GM10266 (cell line): ENCODE measurements around the gene TRPM4.

Source experiments
- DNase-seq: peaks from one replicate; pipeline ENCODE4 v3.0.0; 2012; ENCODE audit errors: extremely low spot score
- TF ChIP-seq, protein P1 (sequence below): IDR thresholded peaks from 2 replicates; pipeline ENCODE4 v1.5.1; 2012; ENCODE audit warnings: mild to moderate bottlenecking, low read depth; ENCODE audit not compliant: control insufficient read depth, insufficient read depth; ENCODE audit errors: missing control alignments

Gene TRPM4

DNA sequence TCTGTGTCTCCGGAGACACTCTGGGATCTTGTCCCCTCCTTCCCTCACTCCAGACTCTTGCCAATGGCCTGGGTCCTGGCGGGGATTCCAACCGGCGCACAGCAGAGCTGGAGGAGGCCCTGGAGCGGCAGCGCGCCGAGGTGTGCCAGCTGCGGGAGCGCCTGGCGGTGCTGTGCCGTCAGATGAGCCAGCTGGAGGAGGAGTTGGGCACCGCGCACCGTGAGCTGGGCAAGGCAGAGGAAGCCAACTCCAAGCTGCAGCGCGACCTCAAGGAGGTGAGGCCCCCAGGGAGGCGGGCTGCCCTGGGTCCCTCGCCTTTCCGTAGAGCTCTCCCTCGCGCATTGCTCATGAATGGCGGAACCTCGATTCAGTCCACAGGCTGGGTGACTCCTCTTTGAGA lies 27.3 kb upstream of the TRPM4 start:
- no peak for DNase-seq
- TF ChIP-seq, protein P1, sequence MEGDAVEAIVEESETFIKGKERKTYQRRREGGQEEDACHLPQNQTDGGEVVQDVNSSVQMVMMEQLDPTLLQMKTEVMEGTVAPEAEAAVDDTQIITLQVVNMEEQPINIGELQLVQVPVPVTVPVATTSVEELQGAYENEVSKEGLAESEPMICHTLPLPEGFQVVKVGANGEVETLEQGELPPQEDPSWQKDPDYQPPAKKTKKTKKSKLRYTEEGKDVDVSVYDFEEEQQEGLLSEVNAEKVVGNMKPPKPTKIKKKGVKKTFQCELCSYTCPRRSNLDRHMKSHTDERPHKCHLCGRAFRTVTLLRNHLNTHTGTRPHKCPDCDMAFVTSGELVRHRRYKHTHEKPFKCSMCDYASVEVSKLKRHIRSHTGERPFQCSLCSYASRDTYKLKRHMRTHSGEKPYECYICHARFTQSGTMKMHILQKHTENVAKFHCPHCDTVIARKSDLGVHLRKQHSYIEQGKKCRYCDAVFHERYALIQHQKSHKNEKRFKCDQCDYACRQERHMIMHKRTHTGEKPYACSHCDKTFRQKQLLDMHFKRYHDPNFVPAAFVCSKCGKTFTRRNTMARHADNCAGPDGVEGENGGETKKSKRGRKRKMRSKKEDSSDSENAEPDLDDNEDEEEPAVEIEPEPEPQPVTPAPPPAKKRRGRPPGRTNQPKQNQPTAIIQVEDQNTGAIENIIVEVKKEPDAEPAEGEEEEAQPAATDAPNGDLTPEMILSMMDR, result no peak

- TF ChIP-seq, protein P1, result no peak
- DNase-seq, result no peak
Measured at GRCh38 chr19:49132974-49133609, 24.5 kb upstream of the TRPM4 start.

GRCh38 chr19:49133621-49134454 lies 23.8 kb upstream of the TRPM4 start:
- DNase-seq, result no peak
- TF ChIP-seq, protein P1, result no peak

DNA sequence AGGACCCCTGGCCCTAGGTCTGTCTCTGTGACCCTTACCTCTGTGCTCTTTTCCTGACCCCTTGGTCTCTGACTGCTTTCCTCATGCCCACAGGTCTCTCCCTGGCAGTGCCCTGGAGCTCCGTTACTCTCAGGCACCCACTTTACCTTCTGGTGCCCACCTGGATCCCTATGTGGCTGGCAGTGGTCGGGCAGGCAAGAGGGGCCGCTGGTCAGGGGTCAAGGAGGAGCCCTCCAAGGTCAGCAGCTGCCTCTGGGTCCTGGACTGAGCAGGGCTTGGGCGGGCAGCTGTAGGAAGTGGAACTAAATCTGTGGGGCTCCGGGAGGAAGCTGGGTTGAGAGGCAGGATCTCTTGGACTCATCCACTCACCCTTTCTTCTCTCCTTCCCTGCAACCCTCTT lies 21.9 kb upstream of the TRPM4 start:
- DNase-seq, result no peak
- TF ChIP-seq, protein P1, result no peak

DNA sequence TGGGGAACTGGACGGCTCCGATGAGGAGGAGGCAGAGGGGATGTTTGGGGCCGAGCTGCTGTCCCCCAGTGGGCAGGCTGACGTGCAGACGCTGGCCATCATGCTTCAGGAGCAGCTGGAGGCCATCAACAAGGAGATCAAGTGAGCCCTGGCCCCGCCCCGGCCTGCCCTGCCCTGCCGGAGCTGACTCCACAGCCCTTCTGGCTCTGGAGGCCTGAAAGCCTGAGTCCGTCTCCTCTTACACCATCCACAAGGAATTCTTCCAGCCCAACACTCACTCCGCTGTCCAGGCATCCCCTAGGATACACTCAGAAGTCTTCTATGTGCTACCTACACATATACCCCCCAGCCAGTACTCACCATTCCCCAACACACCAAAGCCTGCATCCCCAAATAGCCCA lies 20.8 kb upstream of the TRPM4 start:
- DNase-seq, result no peak
- TF ChIP-seq, protein P1, result no peak

DNA sequence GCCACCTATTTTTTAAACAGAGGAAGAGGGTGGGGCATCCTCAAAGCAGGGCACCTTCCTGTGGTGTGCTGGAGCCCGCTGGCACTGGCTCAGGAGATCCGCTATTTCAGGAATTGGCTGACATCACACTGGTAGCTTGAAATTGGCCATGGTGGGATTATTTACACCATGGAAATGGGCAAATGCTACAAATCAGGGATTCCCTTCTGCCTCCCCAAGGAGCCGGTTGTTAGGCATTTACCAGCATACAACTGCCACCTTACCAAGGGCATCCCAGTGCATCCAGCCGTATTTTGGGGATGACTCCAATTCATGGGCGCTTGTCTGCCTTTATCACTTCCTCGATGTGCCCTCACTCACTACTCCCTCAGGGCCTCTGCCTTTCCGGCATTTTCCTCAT lies 16.6 kb upstream of the TRPM4 start:
- TF ChIP-seq, protein P1, result no peak
- no peak for DNase-seq

- TF ChIP-seq, protein P1, result no peak
- DNase-seq, result no peak
Measured at GRCh38 chr19:49141352-49141751, 16.2 kb upstream of the TRPM4 start.
